HG03135 (cell line): Measurements from ENCODE around the gene TXN2.
"Not testable (repeated sequence)": the region's sequence is repeated elsewhere in the genome, so short reads cannot be mapped to it uniquely, and the experiment has no call there.

Experiments
- ATAC-seq: cut with Tn5 transposase; IDR thresholded peaks from one replicate; pipeline ENCODE4 v1.9.1; 2021; ENCODE audit warnings: mild to moderate bottlenecking, moderate library complexity; ENCODE audit not compliant: unreplicated experiment

TXN2 gene

GRCh38 chr22:36481393-36482168 is at the start of gene TXN2:
Gene TXN2 (minus strand): TSS chr22:36481640. CDS start chr22:36480837, 803 bp downstream.
- ATAC-seq, result peak; percentile 79

- peak; percentile 92 for ATAC-seq
These were observed 47.6 kb upstream of the TXN2 start, which contains the start of gene EIF3D for GRCh38 chr22:36528795-36529751. Gene EIF3D (minus strand): TSS chr22:36529166. CDS start chr22:36526121, 3,045 bp downstream.

GRCh38 chr22:36528341-36528740 is 46.9 kb upstream of the TXN2 start:
- ATAC-seq, result no peak

- ATAC-seq, result no peak
These were observed 41.2 kb upstream of the TXN2 start for GRCh38 chr22:36522662-36523061.

GRCh38 chr22:36520423-36520822 is 39.0 kb upstream of the TXN2 start:
- ATAC-seq, result no peak

GRCh38 chr22:36519906-36520305 is 38.5 kb upstream of the TXN2 start:
- not testable (repeated sequence) for ATAC-seq

GRCh38 chr22:36514766-36515165 is 33.3 kb upstream of the TXN2 start:
- no peak for ATAC-seq

GRCh38 chr22:36512991-36513390 is 31.6 kb upstream of the TXN2 start:
- no peak for ATAC-seq

- no peak for ATAC-seq
These were observed 30.9 kb upstream of the TXN2 start for GRCh38 chr22:36512333-36512732.

GRCh38 chr22:36510966-36511881 is 29.8 kb upstream of the TXN2 start:
- no peak for ATAC-seq

- no peak for ATAC-seq
These were observed 28.9 kb upstream of the TXN2 start for GRCh38 chr22:36510384-36510783.

GRCh38 chr22:36507518-36508010 is 26.1 kb upstream of the TXN2 start:
- ATAC-seq, result no peak

- peak; percentile 73 for ATAC-seq
These were observed 25.4 kb upstream of the TXN2 start, which contains the start of gene FOXRED2 for GRCh38 chr22:36506637-36507517. Gene FOXRED2 (minus strand): TSS chr22:36507040. CDS start chr22:36506422, 618 bp downstream.

GRCh38 chr22:36505998-36506635 is 24.7 kb upstream of the TXN2 start:
- ATAC-seq, result no peak

GRCh38 chr22:36497910-36498665 is 16.6 kb upstream of the TXN2 start:
- no peak for ATAC-seq

- peak; percentile 52 for ATAC-seq
These were observed 12.3 kb upstream of the TXN2 start for GRCh38 chr22:36493690-36494110.

GRCh38 chr22:36492109-36492508 is 10.7 kb upstream of the TXN2 start:
- ATAC-seq, result no peak

GRCh38 chr22:36491155-36491554 is 9.7 kb upstream of the TXN2 start:
- ATAC-seq, result no peak
